K562 (cell line): ENCODE data around the gene LY6G6F. TPM values are rescaled to one million over a fixed set of nuclear protein-coding genes. Genes with fewer than 3 reads are reported as not detected.

Experiments used
- ARID2 ChIP-seq: fragments of 450-650 bp; IDR thresholded peaks from 2 replicates; pipeline ENCODE4 v1.6.1; 2017; ENCODE audit warnings: antibody characterized with exemption, mild to moderate bottlenecking
- DLX4 ChIP-seq: fragments of 250-450 bp; sonication (Bioruptor Pico); IDR thresholded peaks from 2 replicates; pipeline ENCODE4 v1.6.1; 2021; ENCODE audit warnings: mild to moderate bottlenecking
- ETV1 ChIP-seq: fragments of 450-650 bp; conservative IDR thresholded peaks from 2 replicates; pipeline ENCODE4 v1.6.1; 2016; ENCODE audit warnings: missing genetic modification characterization, control low read depth, low read depth, missing compliant biosample characterization
- KLF6 ChIP-seq: fragments of 250-450 bp; sonication (Bioruptor Pico); IDR thresholded peaks from 2 replicates; pipeline ENCODE4 v1.4.0; 2020; ENCODE audit warnings: mild to moderate bottlenecking, moderate library complexity, borderline replicate concordance
- MCM5 ChIP-seq: fragments of 450-650 bp; IDR thresholded peaks from 2 replicates; pipeline ENCODE4 v1.6.1; 2016; ENCODE audit warnings: low read depth
- NFATC3 ChIP-seq: fragments of 450-650 bp; IDR thresholded peaks from 2 replicates; pipeline ENCODE4 v1.6.1; 2017; ENCODE audit warnings: mild to moderate bottlenecking
- NFRKB ChIP-seq: fragments of 450-650 bp; IDR thresholded peaks from 2 replicates; pipeline ENCODE4 v1.6.1; 2016; ENCODE audit warnings: low read depth
- NFXL1 ChIP-seq: fragments of 450-650 bp; formaldehyde crosslinking; IDR thresholded peaks from 2 replicates; pipeline ENCODE4 v1.4.0; 2021; ENCODE audit warnings: mild to moderate bottlenecking
- PCBP1 ChIP-seq: fragments of 200-400 bp; formaldehyde crosslinking; IDR thresholded peaks from 2 replicates; pipeline ENCODE4 v1.6.1; 2018; ENCODE audit warnings: mild to moderate bottlenecking, low read depth, low read length; ENCODE audit not compliant: poor library complexity, severe bottlenecking
- PHB ChIP-seq: fragments of 250-450 bp; sonication (Bioruptor Pico); IDR thresholded peaks from 2 replicates; pipeline ENCODE4 v1.5.0; 2021
- PHF8 ChIP-seq: fragments of 200-600 bp; sonication (generic); IDR thresholded peaks from 2 replicates; pipeline ENCODE4 v1.6.1; 2012; ENCODE audit warnings: mixed run types, mild to moderate bottlenecking, inconsistent platforms, low read length, moderate library complexity, borderline replicate concordance
- RAD51 ChIP-seq: fragments of 450-650 bp; IDR thresholded peaks from 2 replicates; pipeline ENCODE4 v1.7.1; 2016; ENCODE audit warnings: low read depth, mild to moderate bottlenecking, borderline replicate concordance
- TAF7 ChIP-seq: fragments of 450-650 bp; IDR thresholded peaks from 2 replicates; pipeline ENCODE4 v1.6.1; 2016; ENCODE audit warnings: missing genetic modification characterization, missing compliant biosample characterization
- THAP12 ChIP-seq: fragments of 250-450 bp; sonication (Bioruptor Pico); IDR thresholded peaks from 2 replicates; pipeline ENCODE4 v1.9.0; 2021; ENCODE audit warnings: mild to moderate bottlenecking, inconsistent platforms
- TRIM24 ChIP-seq, 2 experiments: fragments of 450-650 bp; IDR thresholded peaks; 2 replicates each; pipeline ENCODE4 v1.6.1; 2016
- TSC22D4 ChIP-seq: fragments of 450-650 bp; IDR thresholded peaks from 2 replicates; pipeline ENCODE4 v1.6.1; 2016; ENCODE audit warnings: missing genetic modification characterization, missing biosample characterization, control low read depth
- ZMIZ1 ChIP-seq, 2 experiments: fragments of 150-350 bp in 1 of 2; IDR thresholded peaks; 2 replicates each; pipeline ENCODE4 v1.6.1; 2012 to 2016; ENCODE audit warnings: low read depth in 2 of 2, low read length in 2 of 2, mild to moderate bottlenecking in 1 of 2, moderate library complexity in 1 of 2
- ZNF324 ChIP-seq: fragments of 250-450 bp; sonication (Bioruptor Pico); IDR thresholded peaks from 2 replicates; pipeline ENCODE4 v1.4.0; 2020; ENCODE audit warnings: mild to moderate bottlenecking
- ZNF518B ChIP-seq: fragments of 250-450 bp; sonication (Bioruptor Pico); IDR thresholded peaks from 2 replicates; pipeline ENCODE4 v1.5.0; 2021; ENCODE audit warnings: mild to moderate bottlenecking, moderate library complexity
- polyA plus RNA-seq, 8 experiments: library from polyadenylated mRNA; depleted of rRNA in 4 of 8; stranded (reverse) in 5 of 8; unstranded in 3 of 8; fragments of >200 nt; fragmentation: Nextera tagmentation in 2 of 8; fragmentation: Illumina TruSeq in 1 of 8; extraction: Ambion mirVana in 2 of 8; extraction: Trizol in 1 of 8; gene quantifications; 2 replicates each; pipeline versions ENCODE4 v1.2.1 to v1.2.3, GENCODE V29; 2011 to 2014; ENCODE audit warnings: inconsistent platforms in 1 of 8, missing spikeins in 1 of 8
- total RNA-seq, 7 experiments: library from RNA; depleted of rRNA in 6 of 7; stranded (reverse); fragments of >200 nt in 6 of 7; fragmentation: Illumina TruSeq in 2 of 7; extraction: Trizol in 2 of 7; gene quantifications; 2 replicates each; pipeline versions ENCODE4 v1.2.1 to v1.2.3, GENCODE V29; 2011 to 2021; ENCODE audit warnings: low replicate concordance in 1 of 7

The LY6G6F gene
- total and polyA plus RNA-seq, 9 of the 15 experiments (the other 6 are each of a cell fraction or from before 2014, with no cell fraction given) = 0.14 to 0.50 (median 0.28) TPM; not detected in 2

GRCh38 chr6:31736021-31736767 is 29.5 kb downstream of the LY6G6F start, which contains the start of gene CLIC1 (continued):
- TF ChIP-seq ZNF518B (CRISPR knock-in tag) = peak; percentile 8; the same call in 1 of the 2 replicates
- TF ChIP-seq THAP12 (CRISPR knock-in tag) = peak; percentile 97
- no peak for TF ChIP-seq ARID2
- peak in 1 of 2 experiments; percentile 11; a peak in 2 of 4 replicates for TF ChIP-seq TRIM24 (IDR thresholded peaks at IDR 0.05)
- TF ChIP-seq RAD51 = no peak
- peak; percentile 3; the same call in 1 of the 2 replicates for TF ChIP-seq NFXL1 (CRISPR knock-in tag)
- TF ChIP-seq ZMIZ1 (IDR thresholded peaks at IDR 0.05; ENCODE audit: low read depth in 2 of 2, low read length in 2 of 2) = peak in 1 of 2 experiments; percentile 80; a peak in 2 of 4 replicates
- no peak for TF ChIP-seq MCM5
- no peak for TF ChIP-seq TSC22D4 (tag)
- TF ChIP-seq NFATC3 = peak; percentile 65; the same call in 1 of the 2 replicates
- TF ChIP-seq ZNF324 (CRISPR knock-in tag) = 0 out of 2 replicates have a peak, but pooled peaks have one; percentile 6
- TF ChIP-seq TAF7 (tag) = peak; percentile 80
- TF ChIP-seq KLF6 = peak; percentile 90
- peak; percentile 87 for TF ChIP-seq PHF8
- TF ChIP-seq PHB = peak; percentile 95; the same call in 1 of the 2 replicates
- TF ChIP-seq NFRKB = no peak
- no peak for TF ChIP-seq DLX4
- TF ChIP-seq ETV1 = peak; percentile 94
- TF ChIP-seq PCBP1 = no peak
